Measurements from ENCODE around the gene HIF1A.
A peak's percentile ranks its signal among the peaks of the same experiment; 100 is the strongest.

DNA sequence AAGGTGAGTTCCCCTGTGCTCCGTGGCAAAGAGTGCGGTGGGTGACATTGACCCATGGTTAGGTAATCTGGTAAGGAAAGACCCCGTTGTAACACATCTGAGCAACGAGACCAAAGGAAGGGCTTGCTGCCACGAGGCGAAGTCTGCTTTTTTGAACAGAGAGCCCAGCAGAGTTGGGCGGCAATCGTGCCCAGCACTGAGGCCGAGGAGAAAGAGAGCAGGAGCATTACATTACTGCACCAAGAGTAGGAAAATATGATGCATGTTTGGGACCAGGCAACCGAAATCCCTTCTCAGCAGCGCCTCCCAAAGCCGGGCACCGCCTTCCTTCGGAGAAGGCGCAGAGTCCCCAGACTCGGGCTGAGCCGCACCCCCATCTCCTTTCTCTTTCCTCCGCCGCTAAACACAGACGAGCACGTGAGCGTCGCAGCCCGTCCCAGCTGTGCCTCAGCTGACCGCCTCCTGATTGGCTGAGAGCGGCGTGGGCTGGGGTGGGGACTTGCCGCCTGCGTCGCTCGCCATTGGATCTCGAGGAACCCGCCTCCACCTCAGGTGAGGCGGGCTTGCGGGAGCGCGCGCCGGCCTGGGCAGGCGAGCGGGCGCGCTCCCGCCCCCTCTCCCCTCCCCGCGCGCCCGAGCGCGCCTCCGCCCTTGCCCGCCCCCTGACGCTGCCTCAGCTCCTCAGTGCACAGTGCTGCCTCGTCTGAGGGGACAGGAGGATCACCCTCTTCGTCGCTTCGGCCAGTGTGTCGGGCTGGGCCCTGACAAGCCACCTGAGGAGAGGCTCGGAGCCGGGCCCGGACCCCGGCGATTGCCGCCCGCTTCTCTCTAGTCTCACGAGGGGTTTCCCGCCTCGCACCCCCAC is at the start of gene HIF1A:
- TF ChIP-seq, protein P1, sequence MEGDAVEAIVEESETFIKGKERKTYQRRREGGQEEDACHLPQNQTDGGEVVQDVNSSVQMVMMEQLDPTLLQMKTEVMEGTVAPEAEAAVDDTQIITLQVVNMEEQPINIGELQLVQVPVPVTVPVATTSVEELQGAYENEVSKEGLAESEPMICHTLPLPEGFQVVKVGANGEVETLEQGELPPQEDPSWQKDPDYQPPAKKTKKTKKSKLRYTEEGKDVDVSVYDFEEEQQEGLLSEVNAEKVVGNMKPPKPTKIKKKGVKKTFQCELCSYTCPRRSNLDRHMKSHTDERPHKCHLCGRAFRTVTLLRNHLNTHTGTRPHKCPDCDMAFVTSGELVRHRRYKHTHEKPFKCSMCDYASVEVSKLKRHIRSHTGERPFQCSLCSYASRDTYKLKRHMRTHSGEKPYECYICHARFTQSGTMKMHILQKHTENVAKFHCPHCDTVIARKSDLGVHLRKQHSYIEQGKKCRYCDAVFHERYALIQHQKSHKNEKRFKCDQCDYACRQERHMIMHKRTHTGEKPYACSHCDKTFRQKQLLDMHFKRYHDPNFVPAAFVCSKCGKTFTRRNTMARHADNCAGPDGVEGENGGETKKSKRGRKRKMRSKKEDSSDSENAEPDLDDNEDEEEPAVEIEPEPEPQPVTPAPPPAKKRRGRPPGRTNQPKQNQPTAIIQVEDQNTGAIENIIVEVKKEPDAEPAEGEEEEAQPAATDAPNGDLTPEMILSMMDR (IDR thresholded peaks at IDR 0.05; ENCODE audit: low read depth, low read length): 0 out of 2 replicates have a peak, but pooled peaks have one; percentile 6
- TF ChIP-seq EZH2phosphoT487 (IDR thresholded peaks at IDR 0.05; ENCODE audit: low read depth): no peak

Data from OCI-LY3 (cell line).